Keratinocyte (primary cell): Measurements from ENCODE around the gene LHFPL4. TPM values are rescaled to one million over a fixed set of nuclear protein-coding genes. Genes with fewer than 3 reads are reported as not detected.

ENCODE experiments used
- DNase-seq: peaks from one replicate; pipeline ENCODE4 v3.0.0-alpha.2; 2011; ENCODE audit warnings: low read depth, missing footprints, low spot score
- FAIRE-seq: peaks from 2 replicates; lab custom pipeline; 2011; peaks lifted over from hg19 to GRCh38; lab: Jason Lieb, UNC
- H2AFZ ChIP-seq: 2 replicates; pipeline ENCODE4 v1.6.0; 2012; ENCODE audit warnings: low read length, control low read depth, inconsistent platforms; ENCODE audit not compliant: control insufficient read depth
- H3K27ac ChIP-seq: 2 replicates; pipeline ENCODE4 v1.5.1; 2011; ENCODE audit warnings: low read length; ENCODE audit not compliant: control insufficient read depth, insufficient read depth
- H3K27me3 ChIP-seq: 3 replicates; pipeline ENCODE4 v1.6.0; 2011; ENCODE audit warnings: low read length; ENCODE audit not compliant: control insufficient read depth, insufficient read depth; ENCODE audit errors: extremely low read depth
- H3K36me3 ChIP-seq, 2 experiments: 2 replicates in 1 of 2; 3 replicates in 1 of 2; pipeline ENCODE4 v1.5.1; 2011; ENCODE audit warnings: low read length in 2 of 2, mild to moderate bottlenecking in 1 of 2; ENCODE audit not compliant: control insufficient read depth in 2 of 2, insufficient read depth in 2 of 2; ENCODE audit errors: extremely low read depth in 1 of 2
- H3K4me1 ChIP-seq: 3 replicates; pipeline ENCODE4 v1.5.1; 2011; ENCODE audit warnings: low read length; ENCODE audit not compliant: control insufficient read depth, insufficient read depth; ENCODE audit errors: extremely low read depth
- H3K4me2 ChIP-seq: 3 replicates; pipeline ENCODE4 v1.6.0; 2011; ENCODE audit warnings: low read depth, low read length; ENCODE audit not compliant: control insufficient read depth, insufficient read depth; ENCODE audit errors: extremely low read depth
- H3K4me3 ChIP-seq, 3 experiments: fragments of 200-600 bp in 1 of 3; sonication (generic) in 1 of 3; 2 replicates in 2 of 3; 3 replicates in 1 of 3; pipeline ENCODE4 v1.5.1; 2011 to 2016; ENCODE audit warnings: low read length in 3 of 3, mild to moderate bottlenecking in 3 of 3, control low read depth in 2 of 3, inconsistent platforms in 1 of 3, low read depth in 1 of 3, mixed read lengths in 1 of 3, mixed run types in 1 of 3, moderate library complexity in 1 of 3; ENCODE audit not compliant: control insufficient read depth in 2 of 3, insufficient read depth in 2 of 3; ENCODE audit errors: extremely low read depth in 1 of 3
- H3K79me2 ChIP-seq: 2 replicates; pipeline ENCODE4 v1.6.0; 2012; ENCODE audit warnings: low read length; ENCODE audit not compliant: control insufficient read depth, insufficient read depth
- H3K9ac ChIP-seq: 3 replicates; pipeline ENCODE4 v1.6.0; 2011; ENCODE audit warnings: low read length; ENCODE audit not compliant: control insufficient read depth, insufficient read depth; ENCODE audit errors: extremely low read depth
- H3K9me1 ChIP-seq: 3 replicates; pipeline ENCODE4 v1.6.0; 2011; ENCODE audit warnings: low read length; ENCODE audit not compliant: control insufficient read depth, insufficient read depth; ENCODE audit errors: extremely low read depth
- H3K9me3 ChIP-seq: 2 replicates; pipeline ENCODE4 v1.5.1; 2012; ENCODE audit warnings: low read depth, low read length; ENCODE audit not compliant: control insufficient read depth
- H4K20me1 ChIP-seq: 3 replicates; pipeline ENCODE4 v1.6.0; 2011; ENCODE audit warnings: low read length; ENCODE audit not compliant: control insufficient read depth, insufficient read depth; ENCODE audit errors: extremely low read depth
- CTCF ChIP-seq, 3 experiments: IDR thresholded peaks in 1 of 3; conservative IDR thresholded peaks in 1 of 3; optimal IDR thresholded peaks in 1 of 3; 2 replicates in 2 of 3; 3 replicates in 1 of 3; pipeline versions ENCODE3 to v1.5.1; 2011; ENCODE audit warnings: low read length in 3 of 3, mild to moderate bottlenecking in 3 of 3, moderate library complexity in 2 of 3, control low read depth in 1 of 3, inconsistent platforms in 1 of 3; ENCODE audit not compliant: insufficient read depth in 2 of 3; ENCODE audit errors: extremely low read depth in 1 of 3
- EZH2 ChIP-seq: IDR thresholded peaks from one replicate; pipeline ENCODE4 v1.6.1; 2012; ENCODE audit warnings: inconsistent platforms, mild to moderate bottlenecking, low read length, moderate library complexity
- dilution Hi-C: fragments of 300-500 bp; cut with MboI; formaldehyde crosslinking; loops from one replicate; pipeline ENCODE4 v1.7.0; 2020; ENCODE audit warnings: low sequenced_read_pairs; ENCODE audit not compliant: extremely low pct_ligation_motif_present
- polyA plus RNA-seq, 5 experiments: library from polyadenylated mRNA; depleted of rRNA in 3 of 5; stranded (reverse) in 3 of 5; stranded (forward) in 1 of 5; unstranded in 1 of 5; fragments of >200 nt; gene quantifications; 1 replicate in 1 of 5; 2 replicates in 3 of 5; 3 replicates in 1 of 5; pipeline versions ENCODE4 v1.2.1 to v1.2.3, GENCODE V29; 2011 to 2012; ENCODE audit warnings: missing spikeins in 2 of 5, low read depth in 1 of 5, low replicate concordance in 1 of 5

The LHFPL4 gene
- polyA plus RNA-seq, 1 donor (not counting 4 experiments of a cell fraction or from before 2014, with no cell fraction given) = not detected

- no peak overlapping the region for H3K27ac ChIP-seq
- H4K20me1 ChIP-seq = no peaks in the 10 kb centered on the region
- H3K9me3 ChIP-seq = no peaks in the 10 kb centered on the region
- peaks cover 11% of the 10 kb centered on the region for H3K79me2 ChIP-seq
- H3K36me3 ChIP-seq = peaks cover 50 to 57% of the 10 kb centered on the region in 2 experiments
- no peaks in the 10 kb centered on the region for H3K9me1 ChIP-seq
- FAIRE-seq (no peak), DNase-seq (no peak)
- TF ChIP-seq EZH2 (no peak), CTCF (optimal IDR thresholded peaks at IDR 0.05 in 1 of 3, IDR thresholded peaks at IDR 0.05 in 1 of 3, conservative IDR thresholded peaks at IDR 0.05 in 1 of 3; ENCODE audit: extremely low read depth in 1 of 3, insufficient read depth in 2 of 3, low read length in 3 of 3) (no peak)
- H3K27me3 ChIP-seq = no peaks in the 10 kb centered on the region
- no peak overlapping the region for H2AFZ ChIP-seq
- H3K4me2 ChIP-seq = no peak overlapping the region
- no peak overlapping the region for H3K9ac ChIP-seq
- dilution Hi-C loops = no loop called here
- no peaks in the 10 kb centered on the region for H3K4me1 ChIP-seq
- H3K4me3 ChIP-seq = no peak overlapping the region
Observed at GRCh38 chr3:9473496-9474065, 80.0 kb downstream of the LHFPL4 start.

GRCh38 chr3:9469986-9470385 lies 83.6 kb downstream of the LHFPL4 start:
- DNase-seq (no peak), FAIRE-seq (no peak)
- H3K9ac ChIP-seq = no peak overlapping the region
- H3K27ac ChIP-seq = no peak overlapping the region
- no peaks in the 10 kb centered on the region for H3K27me3 ChIP-seq
- dilution Hi-C loops = no loop called here
- H3K4me3 ChIP-seq = no peak overlapping the region
- H3K4me1 ChIP-seq = no peaks in the 10 kb centered on the region
- H3K9me1 ChIP-seq = no peaks in the 10 kb centered on the region
- H4K20me1 ChIP-seq = no peaks in the 10 kb centered on the region
- no peak overlapping the region for H3K4me2 ChIP-seq
- peaks cover 51 to 52% of the 10 kb centered on the region in 2 experiments for H3K36me3 ChIP-seq
- no peaks in the 10 kb centered on the region for H3K9me3 ChIP-seq
- H2AFZ ChIP-seq = no peak overlapping the region
- H3K79me2 ChIP-seq = peaks cover 12% of the 10 kb centered on the region
- TF ChIP-seq EZH2 = no peak
- no peak for TF ChIP-seq CTCF (optimal IDR thresholded peaks at IDR 0.05 in 1 of 3, IDR thresholded peaks at IDR 0.05 in 1 of 3, conservative IDR thresholded peaks at IDR 0.05 in 1 of 3; ENCODE audit: extremely low read depth in 1 of 3, insufficient read depth in 2 of 3, low read length in 3 of 3)
